HCT116 (cell line): Measurements from ENCODE around the gene PLEKHG3. TPM values are rescaled to one million over a fixed set of nuclear protein-coding genes. Genes with fewer than 3 reads are reported as not detected.

Experiments used
- ATAC-seq: fragments of 200-7000 bp; cut with Tn5 transposase; 2 replicates; pipeline ENCODE4 v1.9.1; 2020; ENCODE audit warnings: mild to moderate bottlenecking, moderate library complexity
- BruUV-seq: library from RNA; stranded (reverse); fragments of 400-500 nt; replicated peaks from 2 replicates; lab custom pipeline; 2021; lab: Mats Ljungman, UMichigan
- CTCF ChIA-PET: fragments of 300-600 bp; sonication (Branson Sonifier 250); formaldehyde crosslinking; loops from one replicate; lab custom pipeline; 2021; ENCODE audit warnings: antibody characterized with exemption; lab: Charles Lee
- POLR2A ChIA-PET: fragments of 300-600, 350-600 bp; sonication (Branson Sonifier 250); formaldehyde crosslinking; loops from one replicate; lab custom pipeline; 2021; ENCODE audit warnings: antibody characterized with exemption; lab: Charles Lee
- RAD21 ChIA-PET, 2 experiments: fragments of 300-600 bp; sonication (Branson Sonifier 250); formaldehyde crosslinking; loops; one replicate each; lab custom pipeline; 2023; ENCODE audit warnings: low total read pairs in 2 of 2; ENCODE audit not compliant: uncharacterized antibody in 2 of 2, unreplicated experiment in 2 of 2, low non-redundant PET in 1 of 2; lab: Charles Lee
- DNase-seq: peaks from one replicate; pipeline ENCODE4 v3.0.0-alpha.2; 2010; ENCODE audit warnings: low read depth, low spot score
- H2AFZ ChIP-seq: fragments of 200-600 bp; shearing (Covaris generic), sonication (generic); 2 replicates; pipeline ENCODE4 v1.6.1; 2017; ENCODE audit warnings: low read depth, mixed run types, mixed read lengths, antibody characterized with exemption, low read length; ENCODE audit not compliant: poor library complexity, severe bottlenecking
- H3K27ac ChIP-seq: 2 replicates; pipeline ENCODE4 v1.5.1; 2012; ENCODE audit warnings: low read depth, low read length
- H3K27me3 ChIP-seq: fragments of 200-600 bp; sonication (generic); 2 replicates; pipeline ENCODE4 v1.6.1; 2016; ENCODE audit warnings: mixed run types, low read length, mixed read lengths; ENCODE audit not compliant: insufficient read depth
- H3K36me3 ChIP-seq, 2 experiments: fragments of 200-500 bp in 1 of 2; fragments of 200-600 bp in 1 of 2; sonication (Bioruptor generic) in 1 of 2; sonication (generic) in 1 of 2; 2 replicates each; pipeline versions ENCODE4 v1.5.1 to v1.6.1; 2014 to 2016; ENCODE audit warnings: low read length in 2 of 2, inconsistent platforms in 1 of 2, mixed read lengths in 1 of 2, mixed run types in 1 of 2; ENCODE audit not compliant: insufficient read depth in 2 of 2, control insufficient read depth in 1 of 2
- H3K4me1 ChIP-seq, 2 experiments: fragments of 200-600 bp in 1 of 2; sonication (generic) in 1 of 2; 2 replicates each; pipeline versions ENCODE4 v1.5.1 to v1.6.1; 2012 to 2017; ENCODE audit warnings: low read length in 2 of 2, inconsistent platforms in 1 of 2, mild to moderate bottlenecking in 1 of 2, mixed read lengths in 1 of 2, mixed run types in 1 of 2, moderate library complexity in 1 of 2; ENCODE audit not compliant: insufficient read depth in 2 of 2, control insufficient read depth in 1 of 2
- H3K4me2 ChIP-seq: fragments of 200-600 bp; sonication (generic); 2 replicates; pipeline ENCODE4 v1.6.1; 2017; ENCODE audit warnings: mixed run types, low read length, mixed read lengths
- H3K4me3 ChIP-seq, 2 experiments: fragments of 200-600 bp in 1 of 2; sonication (generic) in 1 of 2; replicated peaks in 1 of 2; 2 replicates each; pipeline ENCODE4 v1.5.1; 2011 to 2016; ENCODE audit warnings: low read length in 2 of 2, control low read depth in 1 of 2, low read depth in 1 of 2, mild to moderate bottlenecking in 1 of 2, mixed read lengths in 1 of 2, mixed run types in 1 of 2
- H3K79me2 ChIP-seq: fragments of 200-600 bp; sonication (generic); 2 replicates; pipeline ENCODE4 v1.6.1; 2017; ENCODE audit warnings: mild to moderate bottlenecking, mixed run types, low read length, moderate library complexity, mixed read lengths; ENCODE audit not compliant: insufficient read depth
- H3K9ac ChIP-seq: fragments of 200-600 bp; sonication (generic); 2 replicates; pipeline ENCODE4 v1.6.1; 2016; ENCODE audit warnings: low read length, mixed read lengths
- H3K9me2 ChIP-seq: fragments of 200-600 bp; sonication (generic), shearing (Covaris generic); 2 replicates; pipeline ENCODE4 v1.6.1; 2017; ENCODE audit warnings: mixed run types, mild to moderate bottlenecking, moderate library complexity; ENCODE audit not compliant: insufficient read depth
- H3K9me3 ChIP-seq, 2 experiments: fragments of 200-500 bp in 1 of 2; fragments of 200-600 bp in 1 of 2; sonication (Bioruptor generic) in 1 of 2; sonication (generic) in 1 of 2; 2 replicates each; pipeline ENCODE4 v1.6.1; 2014 to 2017; ENCODE audit warnings: low read length in 2 of 2, mixed read lengths in 2 of 2, inconsistent platforms in 1 of 2, low read depth in 1 of 2, mild to moderate bottlenecking in 1 of 2, mixed run types in 1 of 2, moderate library complexity in 1 of 2; ENCODE audit not compliant: control insufficient read depth in 1 of 2, insufficient read depth in 1 of 2
- H4K20me1 ChIP-seq: fragments of 200-600 bp; sonication (generic), shearing (Covaris generic); 2 replicates; pipeline ENCODE4 v1.6.1; 2017; ENCODE audit warnings: mixed run types, mild to moderate bottlenecking, moderate library complexity; ENCODE audit not compliant: insufficient read depth
- CTCF ChIP-seq, 3 experiments: fragments of 200-600 bp in 1 of 3; sonication (generic) in 1 of 3; IDR thresholded peaks in 2 of 3; conservative IDR thresholded peaks in 1 of 3; 2 replicates each; pipeline ENCODE4 v1.5.1; 2012 to 2017; ENCODE audit warnings: low read depth in 2 of 3, low read length in 2 of 3, antibody characterized with exemption in 1 of 3, borderline replicate concordance in 1 of 3, control low read depth in 1 of 3, mild to moderate bottlenecking in 1 of 3, mixed read lengths in 1 of 3, mixed run types in 1 of 3, moderate library complexity in 1 of 3; ENCODE audit not compliant: insufficient read depth in 1 of 3
- JUND ChIP-seq: IDR thresholded peaks from 2 replicates; pipeline ENCODE4 v1.6.1; 2012
- RAD21 ChIP-seq: IDR thresholded peaks from 2 replicates; pipeline ENCODE4 v1.6.1; 2012; ENCODE audit warnings: low read depth, mild to moderate bottlenecking
- REST ChIP-seq: IDR thresholded peaks from 2 replicates; pipeline ENCODE4 v1.6.1; 2012; ENCODE audit warnings: low read depth
- SP1 ChIP-seq: IDR thresholded peaks from 2 replicates; pipeline ENCODE4 v1.6.1; 2012; ENCODE audit warnings: low read depth
- YY1 ChIP-seq: IDR thresholded peaks from 2 replicates; pipeline ENCODE4 v1.6.1; 2011; ENCODE audit warnings: low read length, low read depth, moderate library complexity, mild to moderate bottlenecking; ENCODE audit not compliant: insufficient replicate concordance; ENCODE audit errors: extremely low read depth
- intact Hi-C: fragments of 100-400 bp; cut with micrococcal nuclease; formaldehyde crosslinking; loops from 2 replicates; pipeline ENCODE4 v1.10.0; 2022
- total RNA-seq: library from RNA; stranded (reverse); gene quantifications from one replicate; pipeline ENCODE4 v1.2.1, GENCODE V29; 2021; ENCODE audit not compliant: unreplicated experiment

Gene PLEKHG3
- total RNA-seq, 1 experiment from 2014 or later: 55.6 TPM

DNA sequence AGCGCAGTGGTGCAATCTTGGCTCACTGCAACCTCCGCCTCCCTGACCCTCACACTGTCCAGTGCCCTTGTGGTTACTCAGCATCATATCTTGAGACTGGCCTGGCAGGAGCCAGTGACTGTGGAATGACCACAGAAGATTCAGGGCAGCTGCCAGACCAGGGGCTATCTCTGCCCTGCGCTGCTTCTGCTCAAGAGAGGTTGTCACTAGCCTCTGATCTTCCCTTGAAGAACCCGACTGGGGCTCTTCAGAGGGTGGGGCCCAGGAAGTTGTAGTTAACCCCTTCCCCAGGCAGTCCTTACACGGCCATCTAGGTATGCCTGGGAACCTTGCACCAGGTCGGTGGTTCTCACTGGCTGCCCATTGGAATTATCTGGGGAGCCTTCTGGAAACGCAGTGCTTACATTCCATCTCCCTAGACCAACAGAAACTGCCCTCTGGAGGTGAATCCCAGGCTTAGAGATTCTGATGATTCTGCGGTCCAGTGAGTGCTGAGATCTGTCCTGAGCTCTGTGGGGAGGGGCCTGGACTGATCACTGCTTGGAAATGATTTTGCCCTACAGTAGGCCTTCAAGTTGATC lies 41.4 kb downstream of the PLEKHG3 start:
- no peak overlapping the region for H2AFZ ChIP-seq
- TF ChIP-seq REST: no peak
- no peak for TF ChIP-seq JUND
- no peak for TF ChIP-seq SP1
- TF ChIP-seq RAD21: peak; percentile 56
- TF ChIP-seq CTCF (IDR thresholded peaks at IDR 0.05 in 2 of 3, conservative IDR thresholded peaks at IDR 0.05 in 1 of 3; ENCODE audit: borderline replicate concordance in 1 of 3, insufficient read depth in 1 of 3, low read depth in 2 of 3, low read length in 2 of 3): peak in 1 of 3 experiments; percentile 14; a peak in 1 of 6 replicates
- no peak for TF ChIP-seq YY1
- H4K20me1 ChIP-seq: no peaks in the 10 kb centered on the region
- intact Hi-C loops: no loop called here
- no peak overlapping the region for H3K4me2 ChIP-seq
- H3K27me3 ChIP-seq: no peaks in the 10 kb centered on the region
- peaks cover 23 to 27% of the 10 kb centered on the region in 2 experiments for H3K36me3 ChIP-seq
- ATAC-seq (peak; percentile 43), DNase-seq (no peak)
- no peaks in the 10 kb centered on the region for H3K9me3 ChIP-seq
- CTCF ChIA-PET: no interaction called here
- no TSS peak for BruUV-seq
- H3K9me2 ChIP-seq: no peaks in the 10 kb centered on the region
- no peak overlapping the region for H3K27ac ChIP-seq
- POLR2A ChIA-PET: no interaction called here
- H3K9ac ChIP-seq: no peak overlapping the region
- RAD21 ChIA-PET: no interaction called here
- no peak overlapping the region for H3K4me3 ChIP-seq
- H3K4me1 ChIP-seq: no peaks in the 10 kb centered on the region
- no peaks in the 10 kb centered on the region for H3K79me2 ChIP-seq
